Measurements from ENCODE around the gene UBE2H.
"Not testable (repeated sequence)": the region's sequence is repeated elsewhere in the genome, so short reads cannot be mapped to it uniquely, and the experiment has no call there.

UBE2H gene

DNA sequence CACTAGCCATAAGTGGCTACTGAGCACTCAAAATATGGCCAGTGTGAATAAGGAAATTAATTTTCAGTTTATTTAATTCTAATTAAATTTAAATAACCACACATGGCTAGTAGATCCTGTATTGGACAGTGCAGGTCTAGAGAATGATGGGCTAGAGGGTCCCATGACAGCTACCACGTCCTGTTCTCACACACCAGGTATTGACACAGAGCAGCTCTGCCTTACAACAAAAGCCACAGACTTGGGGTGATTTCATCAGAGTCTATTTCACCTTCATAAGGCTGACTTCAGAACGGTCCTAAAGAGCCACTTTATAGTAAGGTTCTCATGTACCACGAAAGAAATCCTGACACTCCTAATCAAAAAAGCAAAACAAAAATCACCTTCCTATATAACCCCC lies 111.3 kb downstream of the UBE2H start:
- no peak for DNase-seq

DNA sequence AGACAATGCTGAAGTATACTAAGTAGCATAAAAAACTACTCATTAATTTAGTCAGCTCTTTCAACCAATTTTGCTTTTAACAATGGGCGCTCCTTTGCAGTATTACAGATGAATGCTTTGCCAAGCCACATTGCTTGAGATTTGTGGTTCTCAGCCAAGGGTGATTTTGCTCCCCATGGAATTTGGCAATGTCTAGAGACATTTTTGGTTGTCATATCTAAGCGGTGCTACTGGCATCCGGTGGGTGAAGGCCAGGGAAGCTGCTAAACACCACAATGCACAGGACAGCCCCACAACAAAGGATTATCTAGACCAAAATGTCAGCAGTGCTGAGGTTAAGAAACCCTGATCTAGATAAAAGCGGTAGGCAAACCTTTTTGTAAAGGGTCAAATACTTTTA lies 112.0 kb downstream of the UBE2H start:
- no peak for DNase-seq

DNA sequence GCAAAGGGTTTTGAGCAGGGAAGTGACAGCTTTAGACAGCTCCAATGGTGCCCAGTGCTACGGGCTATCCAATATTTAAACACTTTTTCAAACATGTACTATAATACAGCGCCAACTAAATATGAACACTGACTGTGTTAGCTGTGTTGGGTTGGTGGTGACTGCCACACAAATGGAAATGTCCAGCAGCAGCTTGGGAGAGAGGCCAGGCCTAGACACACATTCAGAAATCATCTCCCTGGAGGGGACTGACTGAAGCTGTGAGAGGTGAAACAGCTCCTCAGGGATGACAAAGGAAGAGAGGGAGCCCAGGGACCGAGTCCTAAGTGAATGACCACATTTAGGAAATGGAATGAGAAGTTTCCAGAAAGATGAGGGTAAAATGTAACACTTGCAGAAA lies 115.8 kb downstream of the UBE2H start:
- no peak for DNase-seq

DNA sequence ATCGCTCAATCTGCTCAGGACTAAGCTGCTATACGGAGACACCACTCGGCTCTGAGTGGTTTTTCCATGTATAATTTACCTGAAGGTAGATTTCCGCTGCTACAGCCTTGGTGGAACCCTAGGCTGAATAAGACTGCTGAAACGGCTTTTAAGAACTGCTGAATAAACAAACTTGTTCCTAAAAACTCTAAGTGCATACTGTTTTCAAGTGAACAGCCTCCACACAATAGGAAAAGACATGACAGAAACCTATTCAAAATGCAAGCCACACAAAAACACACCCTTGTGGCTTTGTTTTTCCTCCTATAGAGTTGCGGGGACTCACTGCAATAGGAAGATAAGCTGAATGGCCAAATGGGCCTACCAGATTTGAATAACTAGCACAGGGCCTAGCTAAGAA lies 117.2 kb downstream of the UBE2H start:
- DNase-seq = no peak

DNA sequence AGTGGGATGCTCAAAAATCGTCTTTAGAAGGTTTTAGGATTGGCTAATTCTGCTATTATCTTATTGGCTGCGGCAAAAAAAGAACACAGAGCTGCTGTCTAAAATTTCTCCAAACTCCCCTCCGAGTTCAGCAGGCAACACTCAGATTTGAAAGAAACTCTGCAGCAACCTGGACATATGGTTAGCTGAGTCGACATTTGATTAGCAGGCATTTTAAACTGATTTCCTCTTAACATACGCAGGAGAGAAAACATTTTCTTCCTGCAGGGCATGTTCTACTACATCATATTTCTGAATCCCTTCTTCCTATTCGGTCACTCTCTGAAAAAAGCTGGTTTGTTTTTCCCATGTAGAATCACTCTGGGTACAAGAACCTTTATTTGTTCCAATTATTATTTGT lies 119.4 kb downstream of the UBE2H start:
- not testable (repeated sequence) for DNase-seq

DNA sequence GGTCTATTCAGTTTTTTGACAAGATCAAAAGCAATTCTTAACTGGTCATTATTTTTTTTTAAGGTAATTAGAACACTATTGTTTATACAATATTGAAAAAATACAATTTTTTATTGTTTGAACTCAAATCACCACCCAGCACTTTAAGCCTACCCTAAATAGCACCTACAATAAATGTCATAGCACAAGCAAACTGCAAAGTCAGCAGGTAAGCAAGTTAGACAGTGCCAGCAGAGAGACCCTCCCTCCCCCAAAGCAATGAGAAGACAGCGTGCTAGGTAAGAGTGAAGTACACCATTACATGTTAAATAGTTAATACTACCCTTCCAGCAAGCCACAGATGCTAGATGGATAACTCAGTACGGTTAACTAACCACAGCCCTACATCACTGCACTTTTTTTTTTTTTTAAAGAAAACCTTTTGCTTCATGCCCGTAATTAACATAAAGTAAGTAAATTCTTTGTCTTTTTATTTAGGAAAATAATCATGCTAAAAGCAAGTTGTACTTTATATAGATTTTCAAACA lies 120.0 kb downstream of the UBE2H start:
- DNase-seq = no peak

DNA sequence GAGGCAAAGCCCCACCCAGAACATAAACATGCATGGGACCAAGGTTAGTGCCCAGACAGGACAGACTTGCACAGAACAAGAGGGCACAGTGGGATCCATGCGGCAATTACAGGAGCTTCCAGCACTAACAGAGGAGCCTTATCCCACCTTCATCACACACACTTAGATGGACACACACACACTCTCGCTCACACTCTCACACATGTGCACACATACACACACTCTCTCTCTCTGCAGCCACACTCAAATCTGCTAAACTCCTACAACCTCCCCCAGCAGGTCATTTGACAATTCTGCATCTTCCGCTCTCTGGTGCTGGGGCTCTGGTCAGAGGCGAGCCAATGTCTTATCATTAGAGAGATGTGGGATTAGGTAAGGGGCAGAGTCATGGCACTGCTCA lies 120.5 kb downstream of the UBE2H start:
- no peak for DNase-seq

DNA sequence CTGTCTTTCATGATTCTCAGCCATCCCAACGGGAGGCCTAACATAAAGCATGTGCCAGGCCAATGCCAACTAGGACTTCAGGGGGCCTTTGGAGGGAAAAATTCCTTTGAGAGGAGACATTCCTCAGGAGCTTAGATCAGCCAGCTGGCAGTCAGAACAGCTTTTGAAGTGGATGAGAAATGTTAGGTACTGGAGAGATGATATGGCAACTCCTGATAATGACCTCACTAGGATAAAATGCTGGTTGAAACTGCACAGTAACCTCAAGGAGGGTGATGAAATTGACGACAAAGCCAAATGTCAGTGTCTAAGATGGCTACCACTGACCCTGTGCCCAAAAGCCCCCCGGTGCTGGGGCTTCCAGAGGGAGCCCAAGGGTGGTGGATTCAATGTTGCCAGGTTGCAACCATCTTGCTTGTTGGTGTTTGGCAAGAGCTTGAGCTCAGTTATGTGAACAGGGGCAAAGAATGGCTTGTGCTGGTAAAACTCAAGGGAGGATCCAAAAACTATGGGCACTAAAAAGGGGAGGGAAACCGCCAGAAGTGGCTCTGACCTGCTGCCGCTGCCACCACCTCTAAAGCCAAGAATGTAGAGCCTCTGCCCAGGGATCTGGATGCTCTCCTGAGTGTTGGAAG lies 121.2 kb downstream of the UBE2H start:
- no peak for DNase-seq

DNA sequence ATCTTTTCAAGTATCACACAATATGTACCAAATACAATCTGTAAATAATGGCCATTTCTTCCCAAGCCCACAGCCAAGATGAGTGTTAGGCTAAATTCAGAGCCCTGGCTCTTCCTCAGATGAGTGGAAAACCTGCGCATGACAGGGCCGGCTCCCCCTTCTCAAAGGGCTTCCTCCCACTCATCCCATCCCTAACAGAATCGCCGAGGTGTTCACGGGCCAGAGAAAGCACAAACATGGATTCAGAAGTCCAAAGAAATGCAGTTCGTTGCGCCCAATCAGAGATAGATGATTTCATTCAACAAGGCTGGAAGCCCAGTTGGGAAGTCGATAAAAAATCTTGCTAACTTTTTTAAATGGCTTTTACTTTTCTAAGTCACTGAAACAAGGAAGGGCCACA lies 121.8 kb downstream of the UBE2H start:
- no peak for DNase-seq

DNA sequence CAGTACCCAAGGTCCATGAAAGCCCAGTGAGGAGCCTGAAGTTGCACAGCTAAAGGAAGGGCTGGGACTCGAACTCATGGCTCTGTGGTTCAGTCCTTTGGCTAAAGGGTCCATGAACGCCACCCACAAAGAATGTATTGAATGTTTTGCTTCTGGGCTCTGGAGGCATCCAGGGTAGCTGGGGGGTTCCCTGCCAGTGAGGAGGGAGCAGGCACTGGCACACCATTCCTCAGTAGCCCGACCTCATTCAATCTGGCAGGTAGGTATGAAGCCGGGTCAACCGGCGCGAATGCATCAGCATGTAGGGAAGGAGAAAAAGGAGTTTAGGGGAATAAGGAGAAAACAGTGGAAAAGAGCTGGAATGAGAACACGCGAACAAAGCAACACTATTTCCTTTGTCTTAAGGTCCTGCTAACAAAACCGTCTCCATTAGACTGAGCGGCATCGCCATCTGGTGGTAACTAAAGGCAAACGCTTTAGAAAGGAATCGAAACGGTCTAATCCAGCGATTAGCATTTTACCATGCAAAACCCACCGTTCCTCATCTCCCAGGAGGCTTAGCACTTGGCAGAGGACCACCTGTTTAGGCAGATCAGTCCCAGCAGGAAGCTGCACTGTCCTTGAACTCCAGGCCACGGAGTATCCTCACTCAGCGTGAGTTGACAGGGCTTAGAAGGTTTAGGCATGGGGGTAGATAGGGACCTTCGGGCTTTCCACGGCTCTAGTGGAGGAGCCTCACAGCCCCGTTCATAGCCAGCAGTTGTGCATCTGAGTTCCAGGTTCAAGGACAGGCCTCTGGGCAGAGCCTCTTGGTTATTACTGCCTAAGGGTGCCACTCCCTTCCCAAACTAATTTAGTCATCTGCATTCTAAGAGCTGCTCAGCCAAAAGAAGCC lies 122.8 kb downstream of the UBE2H start:
- peak; percentile 26 for DNase-seq

DNA sequence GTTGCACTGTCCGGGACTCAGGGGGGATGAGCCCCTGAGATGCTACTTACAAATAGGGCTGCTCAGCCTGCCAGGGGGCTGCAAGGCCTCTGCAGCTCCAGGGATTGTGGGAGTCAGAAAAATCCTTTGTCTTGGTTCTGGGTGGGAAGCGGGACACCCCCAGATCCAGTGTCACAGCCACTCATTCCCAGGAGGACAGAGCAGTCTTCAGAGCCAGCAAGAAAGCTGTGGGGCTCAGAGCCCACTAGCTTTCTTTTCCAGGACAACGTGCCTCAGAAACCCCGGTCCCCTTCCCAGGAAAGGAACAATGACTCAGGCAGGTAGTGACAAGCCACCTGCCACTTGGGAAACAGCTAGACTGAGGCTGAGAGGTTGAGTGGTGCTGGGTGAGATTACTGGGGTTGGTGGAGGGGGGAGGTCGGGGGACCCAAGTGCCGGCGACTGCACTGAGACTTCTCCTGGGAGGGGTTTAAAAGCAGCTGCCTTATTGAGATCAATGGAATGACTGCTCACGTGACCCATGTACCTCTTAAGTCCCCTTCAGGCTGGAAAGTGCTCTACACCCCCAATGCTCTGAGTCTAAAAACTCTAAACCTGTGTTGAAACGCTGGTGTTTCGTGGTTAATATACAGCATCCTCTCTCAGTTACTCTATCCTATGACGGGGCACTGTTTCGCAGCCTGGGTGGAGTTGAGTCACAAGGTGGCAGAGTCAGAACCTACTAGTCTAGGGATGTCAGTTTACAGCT lies 123.6 kb downstream of the UBE2H start:
- DNase-seq = no peak

DNA sequence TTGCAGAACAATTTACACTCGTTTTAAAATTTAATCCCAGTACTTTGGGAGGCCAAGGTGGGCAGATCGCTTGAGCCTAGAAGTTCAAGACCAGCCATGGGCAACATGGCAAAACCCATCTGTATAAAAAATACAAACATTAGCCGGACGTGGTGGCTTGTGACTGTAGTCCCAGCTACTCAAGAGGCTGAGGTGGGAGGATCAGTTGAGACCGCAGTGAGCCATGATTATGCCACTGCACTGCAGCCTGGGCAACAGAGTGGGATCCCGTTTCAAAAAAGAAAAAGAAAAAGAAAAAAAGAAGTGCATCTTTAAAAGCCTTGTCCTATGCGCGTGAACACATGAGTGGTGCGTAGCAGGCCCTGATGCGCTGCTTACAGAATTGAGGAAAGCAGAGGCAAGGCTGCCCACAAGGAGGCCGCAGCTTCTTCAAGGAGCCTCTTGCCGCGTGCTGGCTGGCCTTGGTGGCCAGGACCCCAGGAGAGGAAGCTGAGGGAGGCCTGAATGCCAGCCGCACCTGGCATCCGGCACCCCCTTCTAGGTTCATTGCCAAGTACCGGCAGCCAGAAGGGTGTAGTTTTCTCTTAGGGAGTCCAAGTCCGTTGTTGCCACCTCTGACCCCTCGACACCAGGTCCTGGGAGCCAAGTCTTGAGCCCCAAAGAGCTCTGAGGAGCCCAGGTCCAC lies 124.5 kb downstream of the UBE2H start:
- no peak for DNase-seq

DNA sequence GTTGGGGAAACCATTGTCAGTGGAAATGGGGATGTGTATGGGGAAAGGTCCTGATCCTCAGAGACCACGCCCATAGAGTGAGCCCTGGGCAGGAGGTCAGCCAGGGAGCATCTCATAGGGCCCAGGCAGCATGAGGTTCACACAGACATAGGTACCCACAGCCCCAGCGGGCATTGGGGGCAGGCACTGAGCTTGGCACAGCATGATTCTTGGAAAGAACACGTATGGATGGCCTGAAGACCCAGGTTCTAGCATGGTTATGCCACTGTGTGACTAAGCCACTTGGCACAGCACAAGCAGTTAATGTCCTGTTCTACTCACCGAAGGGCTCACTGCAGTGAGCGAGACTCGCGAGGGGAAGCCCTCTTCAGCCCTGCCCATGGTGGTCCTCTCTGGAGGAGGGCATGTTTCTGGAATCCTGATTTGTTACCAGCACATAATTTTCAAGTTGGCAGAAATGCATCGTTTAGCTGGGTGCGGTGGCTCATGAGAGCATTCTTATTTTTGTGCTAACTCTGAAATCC lies 125.2 kb downstream of the UBE2H start:
- no peak for DNase-seq

DNA sequence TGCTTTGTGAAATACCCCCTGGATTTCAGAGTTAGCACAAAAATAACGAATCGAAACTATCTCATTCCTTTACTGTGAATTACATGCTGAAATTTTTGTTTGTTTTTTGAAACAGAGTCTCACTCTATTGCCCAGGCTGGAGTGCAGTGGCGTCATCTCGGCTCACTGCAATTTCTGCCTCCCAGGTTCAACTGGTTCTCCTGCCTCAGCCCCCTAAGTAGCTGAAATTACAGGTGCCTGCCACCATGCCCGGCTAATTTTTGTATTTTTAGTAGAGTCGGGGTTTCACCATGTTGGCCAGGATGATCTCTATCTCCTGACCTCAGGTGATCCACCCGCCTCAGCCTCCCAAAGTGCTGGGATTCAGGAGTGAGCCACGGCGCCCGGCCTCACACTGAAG lies 125.9 kb downstream of the UBE2H start:
- DNase-seq = not testable (repeated sequence)

DNA sequence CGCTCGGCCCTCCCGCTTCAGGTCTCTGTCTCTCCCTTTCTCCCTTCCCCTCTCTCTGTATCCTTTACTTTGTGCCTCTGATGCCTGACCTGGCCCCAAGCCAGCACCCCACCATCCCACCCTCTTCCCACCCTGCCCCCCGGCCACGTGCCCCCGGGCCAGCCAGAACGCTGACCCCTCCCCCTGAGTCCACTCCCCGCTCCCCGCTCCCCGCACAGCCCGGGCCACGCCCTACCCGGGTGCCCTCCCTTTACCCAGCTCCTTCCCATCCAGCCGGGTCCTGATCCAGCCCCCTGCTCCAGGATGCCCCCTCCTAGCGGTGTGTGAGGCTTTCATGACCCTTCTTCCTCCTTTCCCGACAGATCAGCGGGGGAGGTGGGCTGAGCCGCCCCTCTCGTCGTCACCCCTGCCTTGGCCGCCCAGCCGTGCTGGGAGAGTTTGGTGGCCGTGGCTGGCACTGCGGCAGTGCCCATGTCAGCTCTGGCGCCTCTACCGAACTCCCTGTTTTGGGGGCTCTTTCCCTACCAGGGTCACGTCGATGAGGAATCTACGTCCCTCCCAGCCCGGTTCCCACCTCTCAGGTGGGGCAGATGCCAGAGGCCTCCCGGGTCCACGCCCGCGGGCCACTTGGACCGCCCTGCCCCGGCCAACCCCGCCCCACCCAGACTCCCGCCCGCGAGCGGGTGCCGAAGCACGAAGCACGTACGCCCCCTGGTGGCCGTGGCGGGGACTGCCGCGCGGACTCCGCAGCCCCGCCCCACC lies 127.4 kb downstream of the UBE2H start:
- DNase-seq = peak; percentile 95

DNA sequence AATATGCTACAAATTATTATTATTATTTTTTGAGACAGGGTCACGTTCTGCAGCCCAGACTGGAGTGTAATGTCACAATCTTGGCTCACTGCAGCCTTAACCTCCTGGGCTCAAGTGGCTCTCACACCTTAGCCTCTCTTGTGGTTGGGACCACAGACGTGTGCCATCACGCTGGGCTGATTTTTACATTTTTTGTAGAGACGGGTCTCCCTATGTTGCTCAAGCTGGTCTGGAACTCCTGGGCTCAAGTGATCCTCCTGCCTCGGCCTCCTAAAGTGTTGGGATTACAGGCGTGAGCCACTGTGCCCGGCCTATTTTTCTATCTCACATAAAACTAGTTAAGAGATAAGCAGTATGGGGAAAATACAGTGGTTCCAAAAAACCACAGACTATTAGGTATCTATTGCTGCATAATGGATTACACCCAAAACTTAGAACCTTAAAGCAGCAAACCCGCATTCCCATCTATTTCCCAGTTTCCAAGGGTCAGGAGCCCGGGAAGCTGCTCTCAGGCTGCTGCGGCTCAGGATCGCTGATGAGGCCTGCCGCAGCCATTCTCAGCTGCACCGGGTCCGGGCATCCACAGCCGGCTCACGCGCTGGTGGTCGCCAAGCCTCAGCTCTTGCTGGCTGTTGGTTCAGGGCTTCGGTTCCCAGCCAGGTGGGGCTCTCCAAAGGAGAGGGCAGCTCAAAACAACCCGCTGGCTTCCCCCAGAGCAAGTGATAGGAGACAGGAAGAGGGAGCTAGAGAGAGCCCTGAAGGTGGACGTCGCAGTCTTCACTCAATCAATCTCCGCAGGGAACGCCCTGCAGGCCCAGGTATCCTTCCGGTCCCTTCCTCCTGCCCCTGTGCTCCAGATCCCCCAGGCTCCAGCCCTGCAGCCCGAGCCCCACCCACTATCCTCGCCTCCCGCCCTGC lies 128.2 kb downstream of the UBE2H start:
- no peak for DNase-seq

DNA sequence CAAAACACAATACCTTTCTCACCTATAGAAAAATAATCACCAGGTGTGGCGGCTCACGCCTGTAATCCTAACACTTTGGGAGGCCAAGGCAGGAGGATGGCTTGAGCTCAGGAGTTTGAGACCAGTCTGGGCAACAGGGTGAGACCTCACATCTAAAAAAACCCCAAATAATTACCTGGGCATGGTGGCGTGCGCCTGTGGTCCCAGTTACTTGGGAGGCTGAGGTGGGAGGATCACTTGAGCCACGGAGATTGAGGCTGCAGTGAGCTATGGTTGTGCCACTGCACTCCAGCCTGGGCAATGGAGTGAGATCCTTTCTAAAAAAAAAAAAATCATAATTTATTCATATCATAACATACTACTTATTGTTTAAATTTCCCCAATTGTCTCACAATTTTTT lies 129.6 kb downstream of the UBE2H start:
- DNase-seq = not testable (repeated sequence)

DNA sequence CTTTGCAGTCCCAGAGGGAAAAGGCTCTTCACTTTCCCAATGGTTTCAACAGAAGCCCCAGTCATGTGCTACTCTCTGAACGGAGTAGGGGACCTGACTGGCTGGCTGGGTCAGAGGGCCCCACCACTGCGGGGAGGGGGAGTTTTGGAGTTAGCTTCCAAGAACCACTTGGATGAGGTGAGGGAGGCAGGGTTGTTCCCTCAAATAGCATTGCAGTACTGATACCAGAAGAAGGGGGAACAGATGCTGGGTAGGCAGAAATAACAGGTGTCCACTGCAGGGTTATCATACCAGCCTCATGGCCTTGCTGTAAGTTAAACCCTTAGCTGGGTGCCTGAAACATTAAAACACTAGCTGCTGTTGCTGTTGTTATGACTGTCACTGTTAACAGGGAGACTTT lies 131.3 kb downstream of the UBE2H start:
- no peak for DNase-seq

DNA sequence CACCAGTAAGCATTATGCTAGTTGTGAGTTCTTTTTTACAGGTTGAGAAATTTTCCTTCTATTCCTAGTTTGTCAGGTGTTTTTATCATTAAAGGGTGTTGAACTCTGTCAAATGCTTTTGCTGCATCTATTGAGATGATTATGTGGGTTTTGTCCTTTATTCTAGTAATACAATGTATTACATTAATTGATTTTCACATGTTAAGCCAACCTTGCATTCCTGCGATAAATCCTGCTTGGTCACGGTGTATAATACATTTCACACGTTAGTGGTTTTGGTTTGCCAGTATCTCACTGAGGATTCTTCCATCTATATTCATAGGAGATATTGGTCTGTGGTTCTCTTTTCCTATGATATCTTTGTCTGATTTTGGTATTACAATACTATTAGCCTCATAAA lies 136.0 kb downstream of the UBE2H start:
- no peak for DNase-seq

DNA sequence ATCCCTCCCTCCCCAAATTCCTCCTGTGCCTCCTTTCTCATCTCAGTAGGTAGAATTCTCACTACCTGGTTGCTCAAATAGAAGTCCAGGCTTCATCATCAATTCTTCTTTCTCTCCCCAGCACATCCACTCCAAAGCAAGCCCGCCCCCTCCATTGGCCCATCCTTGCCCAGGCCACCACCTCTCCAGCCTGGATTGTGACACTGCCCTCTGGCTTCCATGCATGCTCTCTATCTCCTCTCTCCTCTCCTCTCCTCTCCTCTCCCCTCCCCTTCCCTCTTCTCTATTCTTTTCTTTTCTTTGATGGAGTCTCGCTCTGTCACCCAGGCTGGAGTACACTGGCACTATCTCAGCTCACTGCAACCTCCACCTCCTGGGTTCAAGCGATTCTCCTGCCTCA lies 144.9 kb downstream of the UBE2H start:
- no peak for DNase-seq

Data from T-helper 9 cell (primary cell).